Trophoblast cell (in vitro differentiated cells and primary cell): ENCODE results near the gene CPNE8.
A peak's percentile ranks its signal among the peaks of the same experiment; 100 is the strongest.

Experiments used
- DNase-seq, 2 donors: peaks; one replicate each; pipeline ENCODE4 v3.0.0-alpha.2; 2016
- H2AFZ ChIP-seq: 2 replicates; pipeline ENCODE4 v1.6.1; 2013; ENCODE audit warnings: low read length, moderate library complexity, mild to moderate bottlenecking; ENCODE audit not compliant: insufficient read depth, poor library complexity
- H2AK5ac ChIP-seq: 2 replicates; pipeline ENCODE4 v1.6.1; 2013; ENCODE audit warnings: mild to moderate bottlenecking, low read length
- H2BK120ac ChIP-seq: 2 replicates; pipeline ENCODE4 v1.6.1; 2013; ENCODE audit warnings: low read length, mild to moderate bottlenecking, moderate library complexity; ENCODE audit not compliant: insufficient read depth, poor library complexity
- H2BK12ac ChIP-seq: 2 replicates; pipeline ENCODE4 v1.6.1; 2013; ENCODE audit warnings: mild to moderate bottlenecking, low read length, moderate library complexity
- H2BK5ac ChIP-seq: 2 replicates; pipeline ENCODE4 v1.6.1; 2013; ENCODE audit warnings: low read length, low read depth, moderate library complexity, mild to moderate bottlenecking; ENCODE audit not compliant: poor library complexity
- H3K14ac ChIP-seq: 2 replicates; pipeline ENCODE4 v1.6.1; 2013; ENCODE audit warnings: mild to moderate bottlenecking, low read length
- H3K18ac ChIP-seq: 2 replicates; pipeline ENCODE4 v1.6.1; 2013; ENCODE audit warnings: mild to moderate bottlenecking, low read length
- H3K23ac ChIP-seq: 2 replicates; pipeline ENCODE4 v1.6.1; 2013; ENCODE audit warnings: low read length
- H3K27ac ChIP-seq: 2 replicates; pipeline ENCODE4 v1.5.1; 2013; ENCODE audit warnings: low read depth, mild to moderate bottlenecking, inconsistent platforms, low read length, moderate library complexity
- H3K27me3 ChIP-seq: 2 replicates; pipeline ENCODE4 v1.6.1; 2013; ENCODE audit warnings: inconsistent platforms, mild to moderate bottlenecking, low read length, moderate library complexity; ENCODE audit not compliant: insufficient read depth
- H3K36me3 ChIP-seq, 2 experiments: 1 replicate in 1 of 2; 2 replicates in 1 of 2; pipeline ENCODE4 v1.6.1; 2013; ENCODE audit warnings: low read length in 2 of 2, mild to moderate bottlenecking in 2 of 2, moderate library complexity in 1 of 2; ENCODE audit not compliant: insufficient read depth in 2 of 2, control insufficient read depth in 1 of 2
- H3K4ac ChIP-seq: 2 replicates; pipeline ENCODE4 v1.6.1; 2013; ENCODE audit warnings: low read depth, mild to moderate bottlenecking, low read length, moderate library complexity
- H3K4me1 ChIP-seq, 2 experiments: 1 replicate in 1 of 2; 2 replicates in 1 of 2; pipeline ENCODE4 v1.6.1; 2013; ENCODE audit warnings: low read length in 2 of 2, mild to moderate bottlenecking in 2 of 2, moderate library complexity in 1 of 2; ENCODE audit not compliant: insufficient read depth in 2 of 2, control insufficient read depth in 1 of 2
- H3K4me2 ChIP-seq: 2 replicates; pipeline ENCODE4 v1.6.1; 2013; ENCODE audit warnings: inconsistent platforms, mild to moderate bottlenecking, low read length, moderate library complexity
- H3K4me3 ChIP-seq: 2 replicates; pipeline ENCODE4 v1.5.1; 2013; ENCODE audit warnings: mild to moderate bottlenecking, low read depth, low read length, inconsistent platforms
- H3K79me1 ChIP-seq: one replicate; pipeline ENCODE4 v1.6.1; 2013; ENCODE audit warnings: low read length
- H3K79me2 ChIP-seq: 2 replicates; pipeline ENCODE4 v1.6.1; 2013; ENCODE audit warnings: low read length, mild to moderate bottlenecking; ENCODE audit not compliant: control insufficient read depth, insufficient read depth, poor library complexity
- H3K9ac ChIP-seq: 2 replicates; pipeline ENCODE4 v1.6.1; 2013; ENCODE audit warnings: mild to moderate bottlenecking, low read length
- H3K9me3 ChIP-seq: 2 replicates; pipeline ENCODE4 v1.6.1; 2013; ENCODE audit warnings: low read depth, mild to moderate bottlenecking, control low read depth, inconsistent platforms, low read length; ENCODE audit not compliant: insufficient read depth
- H4K12ac ChIP-seq: 2 replicates; pipeline ENCODE4 v1.6.1; 2013; ENCODE audit warnings: low read depth, mild to moderate bottlenecking, low read length, moderate library complexity
- H4K8ac ChIP-seq: 2 replicates; pipeline ENCODE4 v1.6.1; 2013; ENCODE audit warnings: low read depth, mild to moderate bottlenecking, low read length, moderate library complexity
- H4K91ac ChIP-seq: one replicate; pipeline ENCODE4 v1.6.1; 2013; ENCODE audit warnings: low read depth, mild to moderate bottlenecking, low read length, moderate library complexity
- WGBS: extraction: QIAGEN DNeasy Blood & Tissue Kit; methylation state at CpG from one replicate; pipeline ENCODE4 v1.1.7; 2013; ENCODE audit warnings: missing lambda C conversion rate; ENCODE audit not compliant: insufficient read length, insufficient coverage; ENCODE audit errors: extremely low coverage; 5-methylcytosine and 5-hydroxymethylcytosine counted together

CPNE8 gene

GRCh38 chr12:38646146-38646545 is 259.2 kb downstream of the CPNE8 start:
- Histone ChIP-seq H3K27ac (no peak overlapping the region), H3K4me3 (no peak overlapping the region), H2AK5ac (no peak overlapping the region), H3K9me3 (no peaks in the 10 kb centered on the region), H3K4me2 (no peak overlapping the region), H2AFZ (no peak overlapping the region), H4K8ac (no peak overlapping the region), H3K9ac (no peak overlapping the region), H3K14ac (no peak overlapping the region), H3K4me1 (no peaks in the 10 kb centered on the region), H4K91ac (no peak overlapping the region), H3K36me3 (no peaks in the 10 kb centered on the region), H3K79me1 (no peaks in the 10 kb centered on the region), H3K4ac (no peak overlapping the region), H3K27me3 (no peaks in the 10 kb centered on the region), H2BK12ac (no peak overlapping the region), H3K23ac (no peak overlapping the region), H4K12ac (no peak overlapping the region), H2BK120ac (no peak overlapping the region), H3K79me2 (no peaks in the 10 kb centered on the region), H2BK5ac (no peak overlapping the region), H3K18ac (no peak overlapping the region)
- no CpG with 5 or more reads among the region's 4 CpGs for WGBS
- no peak for DNase-seq

DNA sequence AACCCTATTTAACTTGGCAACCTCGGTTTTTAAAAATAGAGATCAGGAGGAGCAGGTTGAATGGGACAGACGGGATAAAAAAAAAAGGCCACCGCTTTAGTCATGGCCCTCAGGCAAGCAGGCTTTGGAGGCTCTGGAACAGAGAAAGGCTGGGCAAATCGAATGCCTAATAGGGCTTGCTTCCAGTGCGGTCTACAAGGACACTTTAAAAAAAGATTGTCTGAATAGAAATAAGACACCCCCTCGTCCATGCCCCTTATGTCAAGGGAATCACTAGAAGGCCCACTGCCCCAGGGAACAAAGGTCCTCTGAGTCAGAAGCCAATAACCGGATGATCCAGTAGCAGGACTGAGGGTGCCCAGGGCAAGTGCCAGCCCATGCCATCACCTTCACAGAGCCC is 265.8 kb downstream of the CPNE8 start:
- WGBS = no CpG with 5 or more reads among the region's 7 CpGs
- no peak overlapping the region for H3K27ac ChIP-seq
- no peak overlapping the region for H2BK120ac ChIP-seq

DNA sequence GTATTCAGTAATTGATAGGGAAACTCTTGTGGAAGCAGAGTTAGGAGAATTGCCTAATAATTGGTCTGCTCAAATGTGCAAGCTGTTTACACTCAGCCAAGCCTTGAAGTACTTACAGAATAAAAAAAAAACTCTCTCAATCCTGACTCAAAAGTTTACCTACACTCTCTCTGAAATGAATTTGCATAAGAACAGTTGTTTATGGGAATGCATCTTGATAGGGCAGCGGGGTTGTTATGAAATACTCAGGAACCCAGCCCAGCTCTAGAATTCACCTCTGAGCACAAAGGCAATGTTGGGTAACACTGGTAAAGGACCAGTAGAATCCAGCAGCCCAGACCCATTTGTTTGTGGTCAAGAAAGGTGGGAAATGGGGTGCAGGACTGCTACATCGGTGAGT is 267.0 kb downstream of the CPNE8 start:
- H4K12ac ChIP-seq = no peak overlapping the region
- no peaks in the 10 kb centered on the region for H3K79me2 ChIP-seq
- H3K79me1 ChIP-seq = no peaks in the 10 kb centered on the region
- no peak overlapping the region for H3K14ac ChIP-seq
- no peak overlapping the region for H3K4me3 ChIP-seq
- no peaks in the 10 kb centered on the region for H3K36me3 ChIP-seq
- H2AFZ ChIP-seq = no peak overlapping the region
- no peak overlapping the region for H3K9ac ChIP-seq
- H4K8ac ChIP-seq = no peak overlapping the region
- no peaks in the 10 kb centered on the region for H3K4me1 ChIP-seq
- no peak overlapping the region for H3K27ac ChIP-seq
- no peak overlapping the region for H2BK5ac ChIP-seq
- peaks cover 2% of the 10 kb centered on the region for H3K9me3 ChIP-seq
- no peak overlapping the region for H4K91ac ChIP-seq
- no peak overlapping the region for H3K4me2 ChIP-seq
- H3K27me3 ChIP-seq = no peaks in the 10 kb centered on the region
- H2BK120ac ChIP-seq = no peak overlapping the region
- WGBS = no CpG with 5 or more reads among the region's 2 CpGs
- H3K23ac ChIP-seq = no peak overlapping the region
- H3K18ac ChIP-seq = no peak overlapping the region
- DNase-seq = peak in 1 of 2 donors; percentile 12
- no peak overlapping the region for H2AK5ac ChIP-seq
- no peak overlapping the region for H2BK12ac ChIP-seq
- no peak overlapping the region for H3K4ac ChIP-seq

More for the DNA sequence above, 265.8 kb downstream of the CPNE8 start:
- Histone ChIP-seq H3K18ac (no peak overlapping the region), H4K91ac (no peak overlapping the region), H2BK5ac (no peak overlapping the region), H3K79me2 (no peaks in the 10 kb centered on the region), H3K27me3 (no peaks in the 10 kb centered on the region), H2AK5ac (no peak overlapping the region), H3K14ac (no peak overlapping the region), H3K9me3 (peaks cover 2% of the 10 kb centered on the region), H2BK12ac (no peak overlapping the region), H3K4me3 (no peak overlapping the region), H4K8ac (no peak overlapping the region), H3K79me1 (no peaks in the 10 kb centered on the region), H3K4me2 (no peak overlapping the region), H3K36me3 (no peaks in the 10 kb centered on the region), H2AFZ (no peak overlapping the region), H3K23ac (no peak overlapping the region), H3K4ac (no peak overlapping the region), H3K9ac (no peak overlapping the region), H3K4me1 (no peaks in the 10 kb centered on the region), H4K12ac (no peak overlapping the region)
- DNase-seq = peak; percentile 24 to 55

GRCh38 chr12:38633511-38633910 is 271.9 kb downstream of the CPNE8 start:
- H3K14ac ChIP-seq = no peak overlapping the region
- H2BK12ac ChIP-seq = no peak overlapping the region
- H3K9me3 ChIP-seq = no peaks in the 10 kb centered on the region
- H2BK120ac ChIP-seq = no peak overlapping the region
- no peak overlapping the region for H3K9ac ChIP-seq
- DNase-seq = no peak
- H3K23ac ChIP-seq = no peak overlapping the region
- H3K36me3 ChIP-seq = no peaks in the 10 kb centered on the region
- no peaks in the 10 kb centered on the region for H3K4me1 ChIP-seq
- no CpG with 5 or more reads among the region's 4 CpGs for WGBS
- no peak overlapping the region for H4K12ac ChIP-seq
- no peak overlapping the region for H3K18ac ChIP-seq
- H2AK5ac ChIP-seq = no peak overlapping the region
- H2BK5ac ChIP-seq = no peak overlapping the region
- no peak overlapping the region for H2AFZ ChIP-seq
- no peak overlapping the region for H3K4me3 ChIP-seq
- H3K4ac ChIP-seq = no peak overlapping the region
- no peaks in the 10 kb centered on the region for H3K27me3 ChIP-seq
- H4K8ac ChIP-seq = no peak overlapping the region
- no peaks in the 10 kb centered on the region for H3K79me1 ChIP-seq
- no peak overlapping the region for H3K4me2 ChIP-seq
- no peak overlapping the region for H4K91ac ChIP-seq
- no peak overlapping the region for H3K27ac ChIP-seq
- H3K79me2 ChIP-seq = no peaks in the 10 kb centered on the region
